PC-9 (cell line): ENCODE results near the gene TMEM91. TPM values are rescaled to one million over a fixed set of nuclear protein-coding genes. Genes with fewer than 3 reads are reported as not detected.

ENCODE experiments used
- BruUV-seq: library from RNA; stranded (reverse); fragments of 400-500 nt; replicated peaks from 2 replicates; lab custom pipeline; 2021; lab: Mats Ljungman, UMichigan
- CTCF ChIA-PET: fragments of 300-600 bp; sonication (Branson Sonifier 250); formaldehyde crosslinking; loops from one replicate; lab custom pipeline; 2022; ENCODE audit warnings: antibody characterized with exemption; lab: Charles Lee
- POLR2A ChIA-PET: fragments of 300-600 bp; sonication (Branson Sonifier 250); formaldehyde crosslinking; loops from one replicate; lab custom pipeline; 2022; ENCODE audit warnings: antibody characterized with exemption; ENCODE audit not compliant: unreplicated experiment; lab: Charles Lee
- DNase-seq, 2 experiments: peaks; one replicate each; pipeline versions ENCODE4 v3.0.0 to v3.0.0-alpha.2; 2015 to 2022; ENCODE audit warnings: mixed read lengths in 1 of 2
- H2AFZ ChIP-seq: fragments of 200-600 bp; sonication (generic); 2 replicates; pipeline ENCODE4 v1.8.1; 2017; ENCODE audit warnings: antibody characterized with exemption
- H3F3A ChIP-seq: fragments of 200-600 bp; sonication (generic); 2 replicates; pipeline ENCODE4 v1.8.1; 2017; ENCODE audit warnings: antibody characterized with exemption, mild to moderate bottlenecking, low read depth; ENCODE audit not compliant: insufficient read depth
- H3K27ac ChIP-seq: fragments of 200-600 bp; sonication (generic); 2 replicates; pipeline ENCODE4 v1.6.1; 2016; ENCODE audit warnings: mixed run types
- H3K27me3 ChIP-seq: fragments of 200-600 bp; sonication (generic); 2 replicates; pipeline ENCODE4 v1.6.1; 2016; ENCODE audit warnings: low read depth, mixed run types; ENCODE audit not compliant: insufficient read depth
- H3K36me3 ChIP-seq: fragments of 200-600 bp; sonication (generic); 2 replicates; pipeline ENCODE4 v1.6.1; 2016; ENCODE audit warnings: low read depth, mixed run types
- H3K4me1 ChIP-seq: fragments of 200-600 bp; sonication (generic); replicated peaks from 2 replicates; pipeline ENCODE4 v1.6.1; 2016; ENCODE audit warnings: mixed run types; ENCODE audit not compliant: insufficient read depth
- H3K4me2 ChIP-seq: fragments of 200-600 bp; sonication (generic); 2 replicates; pipeline ENCODE4 v1.6.1; 2017; ENCODE audit warnings: mixed run types
- H3K4me3 ChIP-seq: fragments of 200-600 bp; sonication (generic); 2 replicates; pipeline ENCODE4 v1.6.1; 2016; ENCODE audit warnings: mixed run types
- H3K79me2 ChIP-seq: fragments of 200-600 bp; sonication (generic); 2 replicates; pipeline ENCODE4 v1.6.1; 2017; ENCODE audit warnings: low read depth, mixed run types
- H3K9me2 ChIP-seq: fragments of 200-600 bp; sonication (generic); 2 replicates; pipeline ENCODE4 v1.8.1; 2017; ENCODE audit warnings: mild to moderate bottlenecking; ENCODE audit not compliant: insufficient read depth
- H3K9me3 ChIP-seq: fragments of 200-600 bp; sonication (generic); 2 replicates; pipeline ENCODE4 v1.8.1; 2016; ENCODE audit warnings: low read depth; ENCODE audit not compliant: insufficient read depth
- H4K20me1 ChIP-seq: fragments of 200-600 bp; sonication (generic); 2 replicates; pipeline ENCODE4 v1.8.1; 2017; ENCODE audit not compliant: insufficient read depth
- CTCF ChIP-seq: fragments of 200-600 bp; sonication (generic); conservative IDR thresholded peaks from 2 replicates; pipeline ENCODE4 v1.6.1; 2017; ENCODE audit warnings: mixed run types, antibody characterized with exemption, mild to moderate bottlenecking, moderate library complexity
- EZH2 ChIP-seq: fragments of 200-600 bp; sonication (generic); IDR thresholded peaks from 2 replicates; pipeline ENCODE4 v1.8.0; 2017; ENCODE audit warnings: antibody characterized with exemption, low read depth
- intact Hi-C: fragments of 100-400 bp; cut with micrococcal nuclease; formaldehyde crosslinking; loops from one replicate; pipeline ENCODE4 v1.10.0; 2022; ENCODE audit not compliant: unreplicated experiment
- total RNA-seq: library from RNA; stranded (reverse); gene quantifications from 2 replicates; pipeline ENCODE4 v1.2.3, GENCODE V29; 2021

TMEM91 gene
- total RNA-seq, 1 experiment from 2014 or later = 21.9 TPM

- H3K9me2 ChIP-seq = no peaks in the 10 kb centered on the region
- H3F3A ChIP-seq = peaks cover 15% of the 10 kb centered on the region; the same call in 1 of the 2 replicates
- ChIA-PET CTCF (no interaction called here), POLR2A (interaction anchor here (0.7 kb wide), 1 partner anchor 131 kb away, joined by 5 read pairs; no protein-coding TSS in a partner anchor)
- no TSS peak for BruUV-seq
- H3K9me3 ChIP-seq = no peaks in the 10 kb centered on the region
- no peaks in the 10 kb centered on the region for H3K36me3 ChIP-seq
- no peak overlapping the region for H3K4me2 ChIP-seq
- H2AFZ ChIP-seq = no peak overlapping the region
- no peaks in the 10 kb centered on the region for H4K20me1 ChIP-seq
- no peak for TF ChIP-seq EZH2
- no peak for TF ChIP-seq CTCF
- no peaks in the 10 kb centered on the region for H3K27me3 ChIP-seq
- no peak overlapping the region for H3K4me3 ChIP-seq
- intact Hi-C loops = loop anchor here (10.0 kb wide), 1 partner anchor 80 kb away; the partner anchor contains the start of gene DMAC2
- no peaks in the 10 kb centered on the region; the same call in 1 of the 2 replicates for H3K79me2 ChIP-seq
- peaks cover 15% of the 10 kb centered on the region for H3K4me1 ChIP-seq
- H3K27ac ChIP-seq = no peak overlapping the region
- DNase-seq = no peak
Observed at GRCh38 chr19:41355035-41355434, 21.3 kb upstream of the TMEM91 start.

- no peaks in the 10 kb centered on the region for H3K9me3 ChIP-seq
- H3K36me3 ChIP-seq = no peaks in the 10 kb centered on the region
- H3K4me1 ChIP-seq = peaks cover 13% of the 10 kb centered on the region
- H3K79me2 ChIP-seq = no peaks in the 10 kb centered on the region; the same call in 1 of the 2 replicates
- H4K20me1 ChIP-seq = no peaks in the 10 kb centered on the region
- TF ChIP-seq CTCF = no peak
- TF ChIP-seq EZH2 = no peak
- no peak for DNase-seq
- no peak overlapping the region for H3K4me3 ChIP-seq
- POLR2A ChIA-PET = interaction anchor here (0.7 kb wide), 1 partner anchor 131 kb away, joined by 5 read pairs; no protein-coding TSS in a partner anchor
- intact Hi-C loops = loop anchor here (10.0 kb wide), 1 partner anchor 79 kb away; the partner anchor contains the start of gene DMAC2
- no peak overlapping the region for H3K4me2 ChIP-seq
- BruUV-seq = no TSS peak
- H3F3A ChIP-seq = peaks cover 11% of the 10 kb centered on the region; the same call in 1 of the 2 replicates
- CTCF ChIA-PET = interaction anchor here (0.5 kb wide), 1 partner anchor 93 kb away, joined by 6 read pairs; no protein-coding TSS in a partner anchor
- no peaks in the 10 kb centered on the region for H3K9me2 ChIP-seq
- H2AFZ ChIP-seq = no peak overlapping the region
- H3K27me3 ChIP-seq = no peaks in the 10 kb centered on the region
- H3K27ac ChIP-seq = no peak overlapping the region
Observed at GRCh38 chr19:41355802-41356201, 20.5 kb upstream of the TMEM91 start.

GRCh38 chr19:41356984-41357739, 19.2 kb upstream of the TMEM91 start:
- no peak for DNase-seq
- ChIA-PET CTCF (no interaction called here), POLR2A (no interaction called here)
- Histone ChIP-seq H4K20me1 (no peaks in the 10 kb centered on the region), H3K36me3 (no peaks in the 10 kb centered on the region), H3K9me3 (no peaks in the 10 kb centered on the region), H3K4me3 (no peak overlapping the region), H3K4me1 (no peaks in the 10 kb centered on the region), H2AFZ (no peak overlapping the region), H3K79me2 (no peaks in the 10 kb centered on the region; the same call in 1 of the 2 replicates), H3K9me2 (no peaks in the 10 kb centered on the region), H3K27me3 (no peaks in the 10 kb centered on the region), H3K4me2 (no peak overlapping the region), H3F3A (peaks cover 8% of the 10 kb centered on the region; the same call in 1 of the 2 replicates), H3K27ac (no peak overlapping the region)
- intact Hi-C loops = loop anchor here (10.0 kb wide), 1 partner anchor 78 kb away; the partner anchor contains the start of gene DMAC2
- BruUV-seq = no TSS peak
- TF ChIP-seq EZH2 = no peak
